NCI-H1105 treated with DMSO at 0.1 percent for 48 hours (cell line): ENCODE data around the gene PTPRG.
A peak's percentile ranks its signal among the peaks of the same experiment; 100 is the strongest.
"Not testable (repeated sequence)": the region's sequence is repeated elsewhere in the genome, so short reads cannot be mapped to it uniquely, and the experiment has no call there.

ENCODE experiments used
- DNase-seq: peaks from one replicate; lab custom pipeline; 2025; lab: John Stamatoyannopoulos, UW

The PTPRG gene

GRCh38 chr3:62015111-62015510 is 453.7 kb downstream of the PTPRG start:
- DNase-seq: no peak

GRCh38 chr3:62019906-62020305 is 458.5 kb downstream of the PTPRG start:
- DNase-seq: no peak

- DNase-seq: no peak
These were observed 459.3 kb downstream of the PTPRG start for GRCh38 chr3:62020706-62021105.

GRCh38 chr3:62022312-62022711 is 460.9 kb downstream of the PTPRG start:
- DNase-seq: no peak

- no peak for DNase-seq
These were observed 463.5 kb downstream of the PTPRG start for GRCh38 chr3:62024882-62025281.

GRCh38 chr3:62025913-62026312 is 464.5 kb downstream of the PTPRG start:
- no peak for DNase-seq

- DNase-seq: no peak
These were observed 465.9 kb downstream of the PTPRG start for GRCh38 chr3:62027241-62027640.

- DNase-seq: no peak
These were observed 466.4 kb downstream of the PTPRG start for GRCh38 chr3:62027796-62028195.

GRCh38 chr3:62028236-62028635 is 466.9 kb downstream of the PTPRG start:
- DNase-seq: no peak

GRCh38 chr3:62032738-62033137 is 471.4 kb downstream of the PTPRG start:
- no peak for DNase-seq

- no peak for DNase-seq
These were observed 474.2 kb downstream of the PTPRG start for GRCh38 chr3:62035402-62036057.

- DNase-seq: no peak
These were observed 475.4 kb downstream of the PTPRG start for GRCh38 chr3:62036726-62037125.

- not testable (repeated sequence) for DNase-seq
These were observed 477.4 kb downstream of the PTPRG start for GRCh38 chr3:62038798-62039197.

GRCh38 chr3:62039586-62039985 is 478.2 kb downstream of the PTPRG start:
- DNase-seq: no peak

GRCh38 chr3:62041681-62042080 is 480.3 kb downstream of the PTPRG start:
- DNase-seq: no peak

GRCh38 chr3:62044874-62045411 is 483.6 kb downstream of the PTPRG start:
- no peak for DNase-seq

- DNase-seq: no peak
These were observed 485.0 kb downstream of the PTPRG start for GRCh38 chr3:62046326-62046725.

- DNase-seq: no peak
These were observed 487.2 kb downstream of the PTPRG start for GRCh38 chr3:62048577-62048976.

- DNase-seq: no peak
These were observed 487.7 kb downstream of the PTPRG start for GRCh38 chr3:62049033-62049432.

GRCh38 chr3:62051506-62051905 is 490.1 kb downstream of the PTPRG start:
- DNase-seq: peak; percentile 43

- DNase-seq: no peak
These were observed 491.0 kb downstream of the PTPRG start for GRCh38 chr3:62052331-62052730.

- DNase-seq: no peak
These were observed 495.3 kb downstream of the PTPRG start for GRCh38 chr3:62056658-62057057.

- no peak for DNase-seq
These were observed 496.1 kb downstream of the PTPRG start for GRCh38 chr3:62057339-62058047.
